PC-9 (cell line): ENCODE results near the gene NFYC. TPM values are rescaled to one million over a fixed set of nuclear protein-coding genes. Genes with fewer than 3 reads are reported as not detected.

Experiments used
- BruUV-seq: library from RNA; stranded (reverse); fragments of 400-500 nt; replicated peaks from 2 replicates; lab custom pipeline; 2021; lab: Mats Ljungman, UMichigan
- CTCF ChIA-PET: fragments of 300-600 bp; sonication (Branson Sonifier 250); formaldehyde crosslinking; loops from one replicate; lab custom pipeline; 2022; ENCODE audit warnings: antibody characterized with exemption; lab: Charles Lee
- POLR2A ChIA-PET: fragments of 300-600 bp; sonication (Branson Sonifier 250); formaldehyde crosslinking; loops from one replicate; lab custom pipeline; 2022; ENCODE audit warnings: antibody characterized with exemption; ENCODE audit not compliant: unreplicated experiment; lab: Charles Lee
- DNase-seq, 2 experiments: peaks; one replicate each; pipeline versions ENCODE4 v3.0.0 to v3.0.0-alpha.2; 2015 to 2022; ENCODE audit warnings: mixed read lengths in 1 of 2
- H2AFZ ChIP-seq: fragments of 200-600 bp; sonication (generic); 2 replicates; pipeline ENCODE4 v1.8.1; 2017; ENCODE audit warnings: antibody characterized with exemption
- H3F3A ChIP-seq: fragments of 200-600 bp; sonication (generic); 2 replicates; pipeline ENCODE4 v1.8.1; 2017; ENCODE audit warnings: antibody characterized with exemption, mild to moderate bottlenecking, low read depth; ENCODE audit not compliant: insufficient read depth
- H3K27ac ChIP-seq: fragments of 200-600 bp; sonication (generic); 2 replicates; pipeline ENCODE4 v1.6.1; 2016; ENCODE audit warnings: mixed run types
- H3K27me3 ChIP-seq: fragments of 200-600 bp; sonication (generic); 2 replicates; pipeline ENCODE4 v1.6.1; 2016; ENCODE audit warnings: low read depth, mixed run types; ENCODE audit not compliant: insufficient read depth
- H3K36me3 ChIP-seq: fragments of 200-600 bp; sonication (generic); 2 replicates; pipeline ENCODE4 v1.6.1; 2016; ENCODE audit warnings: low read depth, mixed run types
- H3K4me1 ChIP-seq: fragments of 200-600 bp; sonication (generic); replicated peaks from 2 replicates; pipeline ENCODE4 v1.6.1; 2016; ENCODE audit warnings: mixed run types; ENCODE audit not compliant: insufficient read depth
- H3K4me2 ChIP-seq: fragments of 200-600 bp; sonication (generic); 2 replicates; pipeline ENCODE4 v1.6.1; 2017; ENCODE audit warnings: mixed run types
- H3K4me3 ChIP-seq: fragments of 200-600 bp; sonication (generic); 2 replicates; pipeline ENCODE4 v1.6.1; 2016; ENCODE audit warnings: mixed run types
- H3K79me2 ChIP-seq: fragments of 200-600 bp; sonication (generic); 2 replicates; pipeline ENCODE4 v1.6.1; 2017; ENCODE audit warnings: low read depth, mixed run types
- H3K9me2 ChIP-seq: fragments of 200-600 bp; sonication (generic); 2 replicates; pipeline ENCODE4 v1.8.1; 2017; ENCODE audit warnings: mild to moderate bottlenecking; ENCODE audit not compliant: insufficient read depth
- H3K9me3 ChIP-seq: fragments of 200-600 bp; sonication (generic); 2 replicates; pipeline ENCODE4 v1.8.1; 2016; ENCODE audit warnings: low read depth; ENCODE audit not compliant: insufficient read depth
- H4K20me1 ChIP-seq: fragments of 200-600 bp; sonication (generic); 2 replicates; pipeline ENCODE4 v1.8.1; 2017; ENCODE audit not compliant: insufficient read depth
- EZH2 ChIP-seq: fragments of 200-600 bp; sonication (generic); IDR thresholded peaks from 2 replicates; pipeline ENCODE4 v1.8.0; 2017; ENCODE audit warnings: antibody characterized with exemption, low read depth
- intact Hi-C: fragments of 100-400 bp; cut with micrococcal nuclease; formaldehyde crosslinking; loops from one replicate; pipeline ENCODE4 v1.10.0; 2022; ENCODE audit not compliant: unreplicated experiment
- total RNA-seq: library from RNA; stranded (reverse); gene quantifications from 2 replicates; pipeline ENCODE4 v1.2.3, GENCODE V29; 2021
- TF ChIP-seq, protein P1 (sequence below): fragments of 200-600 bp; sonication (generic); conservative IDR thresholded peaks from 2 replicates; pipeline ENCODE4 v1.6.1; 2017; ENCODE audit warnings: mixed run types, antibody characterized with exemption, mild to moderate bottlenecking, moderate library complexity

The NFYC gene
- total RNA-seq, 1 experiment from 2014 or later, result 91.1 TPM

DNA sequence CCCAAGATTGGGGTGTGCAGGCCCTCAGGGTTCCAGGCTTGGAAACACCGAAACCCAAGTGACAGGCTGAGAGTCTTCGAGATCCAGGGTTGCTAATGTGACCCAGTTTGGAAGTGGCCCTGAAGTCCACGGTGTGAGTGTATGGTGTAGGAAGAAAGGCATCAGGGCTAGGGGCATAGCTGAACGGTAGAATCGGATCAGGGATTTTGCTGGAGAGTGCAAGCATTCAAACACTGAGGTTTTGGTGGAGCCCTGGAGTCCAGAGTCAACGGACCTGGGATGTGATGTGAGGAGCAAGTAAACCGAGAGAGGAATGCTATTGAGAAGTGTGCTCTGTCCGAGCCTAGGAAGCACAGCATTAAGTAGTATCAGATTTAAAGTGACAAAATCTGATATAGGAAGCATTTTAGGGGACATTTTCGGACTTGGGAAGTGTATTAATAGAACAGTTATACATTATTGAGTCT is 958 bp downstream of the NFYC start:
- Histone ChIP-seq H3K27me3 (no peaks in the 10 kb centered on the region), H3K4me3 (peak overlapping the region; percentile 74), H3K9me2 (no peaks in the 10 kb centered on the region), H3K4me1 (peaks cover 22% of the 10 kb centered on the region), H3K9me3 (no peaks in the 10 kb centered on the region), H2AFZ (peak overlapping the region; percentile 94), H3K4me2 (peak overlapping the region; percentile 90), H3K36me3 (0 out of 2 replicates have a peak, but pooled peaks cover 7% of the 10 kb centered on the region), H4K20me1 (0 out of 2 replicates have a peak, but pooled peaks cover 9% of the 10 kb centered on the region), H3F3A (peaks cover 6% of the 10 kb centered on the region; the same call in 1 of the 2 replicates), H3K79me2 (peaks cover 82% of the 10 kb centered on the region), H3K27ac (peak overlapping the region; percentile 95)
- intact Hi-C loops, result loop anchor here (1.0 kb wide), 1 partner anchor 19 kb away; no protein-coding TSS in a partner anchor
- ChIA-PET CTCF (no interaction called here), POLR2A (interaction anchor here (0.6 to 1.6 kb wide), 6 partner anchors 11 to 492 kb away, joined by 3 to 22 read pairs (median 5); no protein-coding TSS in a partner anchor)
- DNase-seq, result no peak
- TF ChIP-seq EZH2, result no peak
- TF ChIP-seq, protein P1, sequence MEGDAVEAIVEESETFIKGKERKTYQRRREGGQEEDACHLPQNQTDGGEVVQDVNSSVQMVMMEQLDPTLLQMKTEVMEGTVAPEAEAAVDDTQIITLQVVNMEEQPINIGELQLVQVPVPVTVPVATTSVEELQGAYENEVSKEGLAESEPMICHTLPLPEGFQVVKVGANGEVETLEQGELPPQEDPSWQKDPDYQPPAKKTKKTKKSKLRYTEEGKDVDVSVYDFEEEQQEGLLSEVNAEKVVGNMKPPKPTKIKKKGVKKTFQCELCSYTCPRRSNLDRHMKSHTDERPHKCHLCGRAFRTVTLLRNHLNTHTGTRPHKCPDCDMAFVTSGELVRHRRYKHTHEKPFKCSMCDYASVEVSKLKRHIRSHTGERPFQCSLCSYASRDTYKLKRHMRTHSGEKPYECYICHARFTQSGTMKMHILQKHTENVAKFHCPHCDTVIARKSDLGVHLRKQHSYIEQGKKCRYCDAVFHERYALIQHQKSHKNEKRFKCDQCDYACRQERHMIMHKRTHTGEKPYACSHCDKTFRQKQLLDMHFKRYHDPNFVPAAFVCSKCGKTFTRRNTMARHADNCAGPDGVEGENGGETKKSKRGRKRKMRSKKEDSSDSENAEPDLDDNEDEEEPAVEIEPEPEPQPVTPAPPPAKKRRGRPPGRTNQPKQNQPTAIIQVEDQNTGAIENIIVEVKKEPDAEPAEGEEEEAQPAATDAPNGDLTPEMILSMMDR, result no peak
- BruUV-seq, result TSS peak; percentile 23

DNA sequence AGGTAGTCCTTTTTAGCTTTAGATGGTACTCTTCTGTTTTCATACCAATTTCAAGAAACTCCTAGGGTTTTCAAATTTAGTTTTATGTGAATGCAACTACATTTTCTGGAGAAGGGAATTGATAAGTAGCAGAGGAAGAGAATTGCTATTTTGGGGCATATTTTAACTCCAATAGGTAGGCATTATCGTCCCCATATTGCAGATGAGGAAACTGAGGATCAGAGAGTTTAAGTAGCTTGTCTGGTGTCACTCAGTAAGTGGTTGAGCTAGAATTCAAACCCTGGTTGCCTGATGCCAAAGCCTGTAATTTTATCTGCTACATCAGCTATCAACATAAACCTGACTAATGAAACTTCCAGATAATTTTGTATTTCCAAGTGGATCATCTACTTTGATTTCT is 1.9 kb downstream of the NFYC start:
- Histone ChIP-seq H3K36me3 (0 out of 2 replicates have a peak, but pooled peaks cover 7% of the 10 kb centered on the region), H3K9me3 (no peaks in the 10 kb centered on the region), H4K20me1 (0 out of 2 replicates have a peak, but pooled peaks cover 10% of the 10 kb centered on the region), H3K4me1 (peaks cover 22% of the 10 kb centered on the region), H3K27ac (no peak overlapping the region), H3K27me3 (no peaks in the 10 kb centered on the region), H3F3A (peaks cover 6% of the 10 kb centered on the region; the same call in 1 of the 2 replicates), H3K4me2 (peak overlapping the region; percentile 90), H3K4me3 (peak overlapping the region; percentile 74; the same call in 1 of the 2 replicates), H3K9me2 (no peaks in the 10 kb centered on the region), H3K79me2 (peaks cover 92% of the 10 kb centered on the region), H2AFZ (no peak overlapping the region)
- TF ChIP-seq, protein P1, result no peak
- no peak for TF ChIP-seq EZH2
- ChIA-PET CTCF (interaction anchor here (0.6 to 0.8 kb wide), 3 partner anchors 10 to 130 kb away, joined by 3 to 5 read pairs (median 3); no protein-coding TSS in a partner anchor), POLR2A (interaction anchor here (0.7 kb wide), 1 partner anchor 279 kb away, joined by 7 read pairs; no protein-coding TSS in a partner anchor)
- no TSS peak for BruUV-seq
- intact Hi-C loops, result no loop called here
- DNase-seq, result no peak

DNA sequence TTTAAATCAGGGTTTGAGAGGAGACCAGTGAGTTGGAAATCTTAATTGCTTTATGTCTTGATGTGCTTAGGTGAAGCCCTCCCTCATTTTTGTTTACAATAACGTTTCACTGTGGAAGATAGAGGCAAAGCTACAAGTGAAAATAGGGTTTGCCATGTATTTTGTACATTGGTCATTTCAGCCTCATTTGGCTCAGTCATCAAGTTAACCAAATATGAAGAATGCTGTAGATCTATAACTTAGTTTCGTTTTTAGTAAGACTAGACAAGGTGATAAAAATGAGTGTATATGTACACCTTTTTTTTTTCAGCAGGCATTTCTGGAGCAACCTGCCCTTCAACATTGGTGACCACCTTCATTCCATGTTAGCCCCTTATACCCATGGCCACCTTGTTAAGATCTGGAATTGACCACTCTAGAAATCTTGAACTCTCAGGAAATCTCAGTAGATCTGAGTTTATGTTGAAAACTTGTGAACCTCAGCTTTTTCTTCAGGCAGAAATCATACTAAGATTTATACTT is 2.9 kb downstream of the NFYC start:
- no peaks in the 10 kb centered on the region for H3K9me2 ChIP-seq
- H3K36me3 ChIP-seq, result 0 out of 2 replicates have a peak, but pooled peaks cover 7% of the 10 kb centered on the region
- intact Hi-C loops, result no loop called here
- peaks cover 22% of the 10 kb centered on the region for H3K4me1 ChIP-seq
- peaks cover 5% of the 10 kb centered on the region; the same call in 1 of the 2 replicates for H3F3A ChIP-seq
- no peak overlapping the region for H3K4me3 ChIP-seq
- H3K9me3 ChIP-seq, result no peaks in the 10 kb centered on the region
- DNase-seq, result no peak
- ChIA-PET CTCF (no interaction called here), POLR2A (no interaction called here)
- no peaks in the 10 kb centered on the region for H3K27me3 ChIP-seq
- H2AFZ ChIP-seq, result no peak overlapping the region
- H3K4me2 ChIP-seq, result no peak overlapping the region
- no TSS peak for BruUV-seq
- TF ChIP-seq, protein P1, result no peak
- TF ChIP-seq EZH2, result no peak
- peaks cover 96% of the 10 kb centered on the region for H3K79me2 ChIP-seq
- H4K20me1 ChIP-seq, result 0 out of 2 replicates have a peak, but pooled peaks cover 10% of the 10 kb centered on the region
- no peak overlapping the region for H3K27ac ChIP-seq
